Middle frontal gyrus (tissue), 1 donor: ENCODE data around the gene NEU4.
"Not testable (repeated sequence)": the region's sequence is repeated elsewhere in the genome, so short reads cannot be mapped to it uniquely, and the experiment has no call there.

Experiments
- DNase-seq: peaks from one replicate; pipeline ENCODE4 v3.0.0-alpha.2; 2015; ENCODE audit warnings: low spot score; ENCODE audit errors: extremely low spot score

The NEU4 gene

DNA sequence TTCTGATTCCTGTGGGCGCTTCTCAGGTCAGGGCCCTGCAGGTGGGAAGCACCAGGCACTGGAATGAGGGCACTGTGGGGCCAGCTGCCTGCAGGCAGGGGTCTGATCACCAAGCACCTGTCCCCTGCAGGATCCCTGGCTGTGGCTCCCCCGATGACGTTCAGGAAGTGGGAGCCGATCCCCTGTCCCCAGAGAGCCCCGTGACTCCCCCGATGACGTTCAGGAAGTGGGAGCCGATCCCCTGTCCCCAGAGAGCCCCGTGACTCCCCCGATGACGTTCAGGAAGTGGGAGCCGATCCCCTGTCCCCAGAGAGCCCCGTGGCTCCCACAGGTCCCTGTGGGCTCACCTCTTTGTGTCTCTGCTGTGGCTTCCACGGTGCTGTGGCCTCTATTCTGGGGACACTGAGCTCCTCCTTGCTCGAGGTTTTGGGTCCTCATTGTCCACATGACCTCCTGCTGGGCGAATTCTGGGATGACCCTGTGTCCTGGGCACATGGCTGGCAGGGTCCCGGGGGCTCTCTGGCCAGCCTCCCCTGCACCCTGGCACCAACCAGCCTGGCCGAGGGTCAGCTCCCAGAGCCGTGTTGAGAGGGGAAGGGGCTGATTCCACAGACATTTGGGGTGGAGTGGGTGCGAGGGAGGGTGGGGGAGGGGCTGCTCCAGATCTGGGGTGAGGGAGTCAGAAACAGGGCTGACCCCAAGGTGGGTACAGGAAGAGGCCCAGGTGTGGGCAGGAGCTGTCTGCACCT lies 4.8 kb downstream of the NEU4 start:
- DNase-seq, result no peak

DNA sequence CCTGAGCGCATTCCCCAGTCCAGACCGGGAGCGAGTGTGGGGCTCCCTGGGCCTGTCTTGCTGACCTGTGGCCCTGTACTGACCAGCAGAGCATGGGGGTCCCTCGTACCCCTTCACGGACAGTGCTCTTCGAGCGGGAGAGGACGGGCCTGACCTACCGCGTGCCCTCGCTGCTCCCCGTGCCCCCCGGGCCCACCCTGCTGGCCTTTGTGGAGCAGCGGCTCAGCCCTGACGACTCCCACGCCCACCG lies 5.3 kb downstream of the NEU4 start:
- DNase-seq, result no peak

GRCh38 chr2:241814643-241815476 lies 5.9 kb downstream of the NEU4 start:
- no peak for DNase-seq

- DNase-seq, result no peak
Measured at GRCh38 chr2:241815477-241816430, 6.8 kb downstream of the NEU4 start.

DNA sequence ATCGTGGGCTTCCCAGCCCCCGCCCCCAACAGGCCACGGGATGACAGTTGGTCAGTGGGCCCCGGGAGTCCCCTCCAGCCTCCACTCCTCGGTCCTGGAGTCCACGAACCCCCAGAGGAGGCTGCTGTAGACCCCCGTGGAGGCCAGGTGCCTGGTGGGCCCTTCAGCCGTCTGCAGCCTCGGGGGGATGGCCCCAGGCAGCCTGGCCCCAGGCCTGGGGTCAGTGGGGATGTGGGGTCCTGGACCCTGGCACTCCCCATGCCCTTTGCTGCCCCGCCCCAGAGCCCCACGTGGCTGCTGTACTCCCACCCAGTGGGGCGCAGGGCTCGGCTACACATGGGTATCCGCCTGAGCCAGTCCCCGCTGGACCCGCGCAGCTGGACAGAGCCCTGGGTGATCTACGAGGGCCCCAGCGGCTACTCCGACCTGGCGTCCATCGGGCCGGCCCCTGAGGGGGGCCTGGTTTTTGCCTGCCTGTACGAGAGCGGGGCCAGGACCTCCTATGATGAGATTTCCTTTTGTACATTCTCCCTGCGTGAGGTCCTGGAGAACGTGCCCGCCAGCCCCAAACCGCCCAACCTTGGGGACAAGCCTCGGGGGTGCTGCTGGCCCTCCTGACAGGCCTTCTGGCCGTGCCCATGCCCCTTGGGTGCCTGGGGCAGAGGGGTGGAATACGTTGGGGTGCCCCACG lies 7.6 kb downstream of the NEU4 start:
- no peak for DNase-seq

DNA sequence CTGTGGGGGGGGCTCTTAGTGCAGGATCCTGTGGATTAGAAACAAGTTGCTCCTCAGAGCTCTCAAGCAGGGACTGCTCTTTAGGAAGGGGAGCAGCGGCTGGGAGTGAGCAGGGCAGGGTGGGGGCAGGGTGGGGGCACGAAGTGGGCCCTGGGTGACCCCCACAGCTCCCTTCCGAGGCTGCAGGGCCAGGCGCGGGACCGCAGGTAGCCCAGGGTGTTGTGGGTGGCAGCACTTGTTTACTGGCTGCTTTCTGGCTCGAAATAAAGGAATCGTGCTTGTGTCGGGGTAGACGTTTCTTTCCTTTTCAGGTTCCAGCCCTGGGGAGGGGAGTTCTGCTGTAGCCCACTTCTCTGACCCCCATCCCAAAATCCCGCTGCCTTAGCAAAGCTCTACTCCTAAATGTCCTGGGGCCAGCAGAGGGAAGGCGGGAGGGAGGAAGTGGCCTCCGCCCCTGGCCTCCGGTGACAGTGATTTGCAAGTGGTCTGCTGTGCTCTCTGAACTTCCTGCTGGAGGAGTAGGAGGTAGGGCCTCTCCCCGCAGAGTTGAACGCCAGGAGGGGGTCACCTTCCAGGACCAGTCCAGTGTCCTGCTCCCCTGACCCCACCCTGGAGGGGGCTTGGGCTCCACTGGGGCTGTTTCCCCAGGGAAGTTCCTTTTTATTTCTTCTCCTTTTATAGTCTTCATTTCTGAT lies 8.3 kb downstream of the NEU4 start:
- DNase-seq, result no peak

- not testable (repeated sequence) for DNase-seq
Measured at GRCh38 chr2:241817821-241818215, 8.8 kb downstream of the NEU4 start.

- no peak for DNase-seq
Measured at GRCh38 chr2:241818229-241818942, 9.4 kb downstream of the NEU4 start.

GRCh38 chr2:241818943-241819270 lies 9.9 kb downstream of the NEU4 start:
- DNase-seq, result no peak

- DNase-seq, result not testable (repeated sequence)
Measured at GRCh38 chr2:241819947-241820624, 11.1 kb downstream of the NEU4 start.

DNA sequence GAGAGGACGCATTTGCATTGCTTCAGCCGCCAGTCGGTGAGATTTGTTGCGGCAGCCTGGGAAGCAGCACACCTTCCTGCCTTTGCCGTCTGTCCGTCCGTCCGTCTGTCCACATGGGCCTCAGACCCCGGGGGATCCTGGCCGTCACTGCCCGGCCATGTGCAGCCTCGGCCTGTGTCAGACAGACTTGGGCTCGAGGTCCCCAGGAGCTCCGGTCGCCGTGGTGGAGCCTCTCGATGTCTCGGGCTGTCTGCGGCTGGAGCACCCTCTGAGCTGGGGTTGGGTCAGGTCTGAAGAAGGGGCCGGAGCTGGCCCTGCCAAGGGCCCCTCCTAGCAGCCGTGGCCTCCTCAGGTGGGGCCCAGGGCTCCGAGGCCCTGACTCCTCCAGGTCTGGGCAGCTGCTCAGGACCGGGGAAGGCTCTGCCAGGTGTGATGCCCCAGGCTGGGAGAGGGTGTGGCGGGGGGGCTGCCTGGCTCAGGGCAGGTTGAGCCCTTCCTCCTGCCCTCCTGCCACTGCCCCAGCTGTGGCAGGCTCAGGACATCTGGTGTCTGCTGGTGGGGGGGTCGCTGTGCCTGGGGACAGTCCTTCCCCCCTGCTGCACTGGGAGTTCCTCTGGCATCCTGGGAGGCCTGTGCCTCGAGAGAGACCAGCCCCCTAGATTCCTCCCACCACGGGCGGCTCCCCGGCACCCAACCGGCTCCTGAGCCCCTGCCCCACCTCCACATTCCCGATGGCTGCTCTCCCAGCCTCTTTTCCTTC lies 11.8 kb downstream of the NEU4 start:
- no peak for DNase-seq

GRCh38 chr2:241821460-241822263 lies 12.7 kb downstream of the NEU4 start:
- DNase-seq, result no peak

GRCh38 chr2:241822264-241822623 lies 13.3 kb downstream of the NEU4 start:
- no peak for DNase-seq

GRCh38 chr2:241823531-241824437 lies 14.8 kb downstream of the NEU4 start:
- not testable (repeated sequence) for DNase-seq

DNA sequence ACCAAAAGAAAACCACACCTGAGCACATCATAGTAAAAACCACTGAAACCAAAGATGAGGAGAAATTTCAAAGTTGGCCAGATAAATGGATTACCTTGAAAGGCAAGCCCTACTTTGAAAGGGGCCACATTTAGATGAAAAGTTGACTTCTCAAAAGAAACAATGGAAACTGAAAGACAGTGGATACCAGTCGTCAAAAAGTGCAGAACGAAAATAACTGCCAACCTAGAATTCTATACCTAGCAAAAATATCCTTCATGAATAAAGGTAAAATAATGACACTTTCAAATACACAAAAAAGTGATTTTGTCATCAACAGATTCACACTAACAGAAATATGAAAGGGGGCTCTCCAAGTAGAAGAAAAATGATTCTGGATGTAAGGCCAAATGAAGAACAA lies 18.4 kb downstream of the NEU4 start:
- DNase-seq, result no peak

DNA sequence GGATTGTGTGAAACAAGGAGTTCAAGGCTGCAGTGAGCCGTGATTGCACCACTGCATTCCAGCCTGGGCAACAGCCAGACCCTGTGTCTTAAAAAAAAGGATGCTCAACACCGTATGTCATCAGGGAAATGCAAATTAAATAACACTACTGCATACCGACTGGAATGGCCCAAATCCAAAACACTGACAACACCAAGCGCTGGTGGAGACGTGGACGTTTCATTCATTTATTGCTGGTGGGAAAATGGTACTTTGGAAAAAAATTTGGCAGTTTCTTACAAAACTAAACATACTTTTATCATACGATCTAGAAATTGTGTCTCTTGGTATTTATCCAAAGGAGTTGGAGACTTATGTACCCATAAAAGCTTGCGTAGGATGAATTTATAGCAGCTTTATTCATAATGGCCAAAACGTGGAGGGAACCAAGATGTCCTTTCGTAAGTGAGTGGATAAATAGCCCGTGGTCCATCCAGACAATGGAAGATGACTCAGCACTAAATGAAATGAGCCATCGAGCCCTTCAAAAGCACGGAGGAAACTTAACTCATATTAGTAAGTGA lies 24.2 kb downstream of the NEU4 start:
- no peak for DNase-seq
